HG03457 (cell line): Measurements from ENCODE around the gene VPS37D.
"Not testable (repeated sequence)": the region's sequence is repeated elsewhere in the genome, so short reads cannot be mapped to it uniquely, and the experiment has no call there.

Experiments
- ATAC-seq: cut with Tn5 transposase; IDR thresholded peaks from one replicate; pipeline ENCODE4 v1.9.1; 2021; ENCODE audit warnings: moderate number of reproducible peaks; ENCODE audit not compliant: unreplicated experiment

Gene VPS37D

DNA sequence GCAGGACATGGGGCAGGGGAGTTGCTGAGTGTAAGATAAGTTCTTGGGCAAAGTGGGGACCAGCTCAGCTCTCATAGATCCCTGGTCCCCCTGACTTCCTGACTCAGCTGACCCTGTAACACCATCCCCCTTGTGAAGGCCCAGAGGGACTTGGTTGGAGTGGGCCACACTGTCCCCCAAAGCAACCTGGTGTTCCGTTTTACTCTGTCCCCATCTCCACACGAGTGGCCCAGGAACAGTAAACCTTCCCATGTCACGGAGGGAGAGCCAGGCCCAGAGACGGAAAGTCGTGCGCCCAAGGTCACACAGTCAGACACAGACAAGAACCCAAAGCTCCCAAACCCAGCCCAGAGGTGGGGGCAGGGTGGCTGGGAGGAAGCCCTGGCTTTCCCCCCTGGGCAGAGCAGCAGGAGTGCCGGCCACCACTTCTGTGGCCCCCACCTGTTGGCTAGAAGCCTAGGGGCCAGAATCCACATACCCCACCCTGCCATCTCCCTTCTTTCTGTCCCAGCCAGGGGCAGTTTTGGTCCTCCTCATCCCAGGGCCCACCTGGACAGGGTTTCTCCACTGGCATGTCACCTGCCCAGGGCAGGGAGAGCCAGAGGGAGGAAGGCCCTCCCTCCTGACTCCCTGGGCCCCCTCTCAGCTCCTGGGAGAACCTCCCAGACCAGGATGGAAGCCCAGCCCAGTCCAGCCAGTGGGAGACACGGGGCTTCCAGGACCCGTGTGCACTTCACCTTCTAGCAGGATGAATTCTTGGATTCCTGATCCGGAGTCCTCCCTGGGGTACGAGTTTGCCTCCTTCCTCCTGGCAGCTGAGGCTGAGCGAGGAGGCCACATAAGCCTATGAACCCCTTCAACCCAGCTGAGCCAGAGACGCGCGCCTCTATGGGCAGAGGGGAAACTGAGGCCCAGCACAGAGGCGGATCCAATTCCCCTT lies 20.6 kb upstream of the VPS37D start:
- ATAC-seq, result no peak

DNA sequence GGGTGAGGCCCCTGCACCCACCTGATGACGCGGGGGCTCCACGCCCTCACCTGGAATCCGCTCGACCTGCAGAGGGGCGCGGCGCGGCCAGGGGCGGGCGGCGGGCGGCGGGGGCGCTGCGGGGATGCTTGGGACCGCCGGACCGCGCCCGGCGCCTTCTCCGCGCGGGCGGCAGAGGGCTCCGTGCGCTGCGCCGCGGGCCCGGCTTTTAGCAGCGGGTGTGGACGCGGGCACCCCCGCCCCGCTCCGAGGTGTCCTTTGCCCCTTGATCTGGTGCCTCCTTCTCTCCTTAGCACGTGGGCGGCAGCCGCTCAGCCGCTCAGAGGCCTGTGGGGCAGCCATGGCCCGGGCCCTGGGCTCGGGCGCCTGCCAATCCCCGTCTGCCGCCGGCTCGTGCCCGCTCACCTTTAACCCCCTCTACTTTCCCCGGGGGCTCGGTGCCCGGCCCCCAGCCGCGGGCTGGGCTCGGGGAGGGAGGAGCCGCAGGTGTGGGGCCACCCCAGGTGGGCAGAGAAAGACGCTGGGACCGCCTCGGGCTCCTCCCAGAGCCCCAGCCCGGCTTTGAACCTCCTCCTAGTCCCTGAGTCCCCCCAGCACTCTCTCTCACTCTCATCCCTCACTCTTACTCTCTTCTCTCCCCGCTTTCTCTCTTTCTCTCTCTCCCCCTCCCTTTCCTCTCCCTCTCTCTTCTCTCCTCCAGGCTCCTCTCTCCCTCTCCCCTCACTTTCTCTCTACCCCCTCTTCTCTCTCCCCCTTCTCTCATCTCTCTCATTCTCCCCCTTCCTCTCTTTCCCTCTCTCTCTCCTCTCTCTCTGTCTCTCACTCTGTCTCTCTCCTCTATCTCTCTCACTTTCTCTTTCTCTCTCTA lies 19.7 kb upstream of the VPS37D start:
- ATAC-seq, result no peak

DNA sequence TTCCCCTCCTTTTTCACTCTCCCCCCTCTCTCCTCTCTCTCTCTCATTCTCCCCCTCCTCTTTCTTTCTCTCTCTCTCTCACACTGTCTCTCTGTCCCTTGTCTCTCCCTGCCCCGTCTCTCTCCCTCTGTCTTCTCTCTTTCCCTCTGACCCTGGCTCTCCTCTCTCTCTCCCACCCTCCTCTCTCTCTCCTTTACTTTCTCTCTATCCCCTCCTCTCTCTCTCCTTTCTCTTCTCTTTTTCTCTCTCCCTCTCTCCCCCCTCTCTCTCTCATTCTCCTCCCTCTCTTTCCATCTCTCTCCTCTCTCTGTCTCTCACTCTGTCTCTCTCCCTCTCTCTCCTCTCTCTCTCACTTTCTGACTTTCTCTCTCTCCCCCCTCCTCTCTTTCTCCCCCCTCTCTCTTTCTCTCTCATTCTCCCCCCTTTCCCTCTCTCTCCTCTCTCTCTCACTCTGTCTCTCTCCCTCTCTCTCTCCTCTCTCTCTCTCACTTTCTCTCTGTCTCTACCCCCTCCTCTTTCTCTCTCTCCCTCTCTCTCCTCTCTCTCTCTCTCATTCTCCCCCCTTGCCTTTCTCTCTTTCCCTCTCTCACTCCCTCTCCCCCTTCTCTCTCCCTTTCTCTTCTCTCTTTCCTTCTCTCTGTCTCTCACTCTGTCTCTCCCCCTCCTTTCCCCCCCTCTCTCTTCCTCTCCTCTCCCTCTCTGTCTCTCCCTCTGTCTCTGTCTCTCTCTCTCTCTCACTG lies 18.9 kb upstream of the VPS37D start:
- ATAC-seq, result no peak

DNA sequence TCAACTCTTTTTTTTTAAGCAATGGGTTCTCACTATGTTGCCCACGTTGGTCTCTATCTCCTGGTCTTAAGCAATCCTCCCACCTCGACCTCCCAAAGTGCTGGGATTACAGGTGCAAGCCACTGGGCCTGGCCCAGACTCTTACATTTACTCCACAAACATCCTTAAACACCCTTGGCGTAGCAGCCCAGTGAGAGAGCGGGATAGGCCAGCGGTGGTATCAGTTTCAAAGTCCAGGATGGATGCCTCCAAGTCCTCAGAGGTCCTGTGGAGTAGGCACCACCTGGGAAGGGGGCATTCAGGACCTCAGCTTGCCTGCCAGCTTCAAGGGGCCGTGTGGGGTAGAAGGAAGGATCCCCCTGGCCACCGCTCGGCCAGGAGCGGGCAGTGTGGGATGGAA lies 18.1 kb upstream of the VPS37D start:
- no peak for ATAC-seq

DNA sequence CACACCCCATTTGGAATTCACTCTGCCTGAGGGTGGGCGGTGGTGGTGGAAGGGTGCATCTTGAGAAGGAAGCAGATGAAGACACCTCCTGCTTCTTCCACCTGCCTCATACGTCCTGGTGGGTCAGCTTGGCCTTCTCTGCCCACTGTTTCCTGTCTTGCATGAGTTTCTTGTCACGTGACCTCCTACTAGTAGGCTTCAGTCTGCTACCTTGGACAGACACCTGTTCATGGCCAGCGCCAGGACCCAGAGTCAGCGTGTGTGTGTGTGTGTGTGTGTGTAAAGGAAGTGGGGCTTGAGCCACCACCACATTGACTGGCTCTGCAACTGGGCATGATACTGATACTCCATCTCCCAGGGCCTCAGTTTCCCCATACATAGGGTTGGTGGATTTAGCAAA lies 17.1 kb upstream of the VPS37D start:
- no peak for ATAC-seq

DNA sequence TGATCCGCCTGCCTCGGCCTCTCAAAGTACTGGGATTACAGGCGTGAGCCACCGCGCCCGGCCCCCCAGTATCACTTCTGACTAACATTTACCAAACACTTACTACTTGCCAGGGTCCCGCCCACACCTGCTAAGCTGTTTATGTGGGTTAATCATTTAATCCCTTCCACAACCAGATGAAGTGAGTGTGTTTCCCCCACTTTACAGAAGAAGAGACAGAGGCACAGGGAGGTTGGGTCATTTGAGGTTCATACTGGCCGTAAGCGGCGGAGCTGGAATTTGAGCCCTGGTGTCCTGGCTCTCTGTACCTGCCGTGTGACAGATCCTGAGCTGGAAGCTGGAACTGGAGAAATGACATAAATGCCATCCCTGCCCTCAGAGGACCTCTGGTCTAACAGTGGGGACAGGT lies 15.1 kb upstream of the VPS37D start:
- no peak for ATAC-seq

DNA sequence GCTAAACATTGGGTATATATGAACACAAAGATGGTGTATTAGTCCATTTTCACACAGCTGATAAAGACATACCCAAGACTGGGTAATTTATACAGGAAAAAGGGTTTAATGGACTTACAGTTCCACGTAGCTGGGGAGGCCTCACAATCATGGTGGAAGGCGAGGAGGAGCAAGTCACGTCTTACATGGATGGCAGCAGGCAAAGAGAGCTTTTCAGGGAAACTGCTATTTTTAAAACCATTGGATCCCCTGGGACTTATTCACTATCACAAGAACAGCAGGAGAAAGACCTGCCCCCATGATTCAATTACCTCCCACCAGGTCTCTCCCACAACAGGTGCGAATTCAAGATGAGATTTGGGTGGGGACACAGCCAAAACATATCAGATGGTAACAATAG lies 12.3 kb upstream of the VPS37D start:
- not testable (repeated sequence) for ATAC-seq

DNA sequence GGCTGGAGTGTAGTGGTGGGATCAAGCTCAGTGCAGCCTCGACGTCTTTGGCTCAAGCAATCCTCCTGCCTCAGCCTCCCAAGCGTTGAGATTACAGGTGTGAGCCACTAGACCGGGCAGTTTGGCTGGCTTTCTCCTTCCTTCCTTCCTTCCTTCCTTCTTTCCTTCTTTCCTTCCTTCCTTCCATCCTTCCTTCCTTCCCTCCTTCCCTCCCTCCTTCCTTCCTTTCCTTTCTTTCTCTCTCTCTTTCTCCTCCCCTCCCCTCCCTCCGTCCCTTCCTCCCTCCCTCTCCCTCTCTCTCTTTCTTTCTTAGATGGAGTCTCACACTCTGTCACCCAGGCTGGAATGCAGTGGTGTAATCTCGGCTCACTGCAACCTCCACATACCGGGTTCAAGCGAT lies 7.6 kb upstream of the VPS37D start:
- ATAC-seq, result no peak

DNA sequence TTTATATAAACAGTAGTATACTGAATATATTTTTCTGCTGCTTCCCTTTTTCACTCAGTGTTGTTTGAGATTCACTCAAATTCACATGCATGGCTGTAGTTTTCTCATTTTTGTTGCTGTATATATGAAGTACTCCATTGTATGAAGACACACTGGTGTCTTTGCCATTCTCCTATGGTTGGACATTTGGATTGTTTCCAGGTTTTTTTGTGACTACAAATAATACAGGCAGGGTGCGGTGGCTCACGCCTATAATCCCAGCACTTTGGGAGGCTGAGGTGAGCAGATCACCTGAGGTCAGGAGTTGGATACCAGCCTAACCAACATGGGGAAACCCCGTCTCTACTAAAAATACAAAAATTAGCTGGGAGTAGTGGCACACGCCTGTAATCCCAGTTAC lies 7.0 kb upstream of the VPS37D start:
- ATAC-seq, result not testable (repeated sequence)

DNA sequence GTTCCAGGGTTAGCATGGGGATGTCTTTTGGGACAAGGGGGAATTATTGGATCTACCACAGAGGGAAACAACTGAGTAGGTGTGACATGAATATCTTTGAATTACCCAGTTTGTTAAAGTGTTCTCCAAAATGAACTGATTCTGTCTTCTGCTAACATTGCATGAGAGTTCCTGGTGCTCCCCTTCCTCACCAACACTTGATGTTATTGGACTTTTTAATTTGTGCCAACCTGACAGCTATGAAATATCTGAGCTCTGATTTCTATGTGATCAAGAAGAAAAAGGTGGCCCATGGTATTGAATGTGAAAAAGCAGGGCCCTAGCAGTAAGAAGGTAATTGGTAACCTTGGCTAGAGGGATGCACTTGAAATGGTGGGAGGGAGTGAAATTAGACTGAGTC lies 4.6 kb upstream of the VPS37D start:
- ATAC-seq, result no peak

DNA sequence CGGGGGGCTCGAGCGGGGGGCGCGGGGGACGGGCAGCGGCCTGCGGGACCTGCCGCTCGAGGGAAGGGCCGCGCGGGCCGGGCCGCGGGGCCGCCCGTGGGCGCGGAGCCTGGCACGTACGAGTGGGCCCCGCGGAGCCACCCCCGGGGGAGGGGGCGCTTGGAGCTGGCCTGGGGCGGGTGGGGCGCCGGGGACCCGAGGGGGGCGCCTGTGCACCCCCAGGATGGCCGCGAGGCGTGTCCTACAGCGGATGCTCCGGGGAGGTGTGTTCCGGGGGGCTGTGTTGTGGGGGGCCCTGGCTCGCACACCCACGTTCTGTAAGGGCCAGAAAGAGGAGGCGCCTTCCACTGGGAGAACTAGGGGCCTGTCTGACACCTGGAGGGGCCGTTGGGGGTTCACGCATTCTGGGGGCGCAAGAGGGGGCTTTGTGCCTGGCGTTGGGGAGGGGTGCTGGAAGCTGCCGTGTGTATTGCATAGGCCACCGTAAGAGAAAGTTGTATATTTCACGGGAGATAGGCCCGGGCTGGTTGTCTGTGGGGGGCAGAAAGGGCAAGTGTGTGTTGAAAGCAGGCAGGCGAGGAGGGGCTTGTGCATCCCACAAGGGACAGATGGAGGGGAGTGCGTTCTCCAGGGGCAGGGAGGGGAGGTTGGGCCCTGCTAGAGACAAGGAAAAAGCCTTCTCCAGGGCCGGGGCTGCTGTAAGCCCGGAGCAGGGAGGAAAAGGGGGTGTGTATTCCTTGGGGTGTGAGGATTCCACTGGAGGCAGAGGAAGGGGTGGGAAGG lies 663 bp downstream of the VPS37D start:
- ATAC-seq, result peak; percentile 15

DNA sequence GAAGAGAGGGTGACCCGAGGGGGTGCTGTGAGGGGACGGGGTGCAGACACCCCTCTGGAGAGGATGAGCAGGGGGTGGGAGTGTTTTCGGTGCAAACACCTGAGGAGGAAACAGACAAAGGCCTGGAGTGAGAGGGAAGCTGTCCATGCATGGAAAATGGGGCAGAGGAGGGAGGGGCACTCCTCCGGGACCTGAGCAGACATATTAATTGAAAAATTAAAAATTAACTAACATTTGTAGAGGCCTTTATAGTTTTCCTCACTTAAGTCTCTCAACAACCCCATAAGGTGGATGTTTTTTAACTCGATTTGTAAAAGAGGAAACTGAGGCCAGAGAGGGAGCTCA lies 1.2 kb downstream of the VPS37D start:
- ATAC-seq, result no peak

DNA sequence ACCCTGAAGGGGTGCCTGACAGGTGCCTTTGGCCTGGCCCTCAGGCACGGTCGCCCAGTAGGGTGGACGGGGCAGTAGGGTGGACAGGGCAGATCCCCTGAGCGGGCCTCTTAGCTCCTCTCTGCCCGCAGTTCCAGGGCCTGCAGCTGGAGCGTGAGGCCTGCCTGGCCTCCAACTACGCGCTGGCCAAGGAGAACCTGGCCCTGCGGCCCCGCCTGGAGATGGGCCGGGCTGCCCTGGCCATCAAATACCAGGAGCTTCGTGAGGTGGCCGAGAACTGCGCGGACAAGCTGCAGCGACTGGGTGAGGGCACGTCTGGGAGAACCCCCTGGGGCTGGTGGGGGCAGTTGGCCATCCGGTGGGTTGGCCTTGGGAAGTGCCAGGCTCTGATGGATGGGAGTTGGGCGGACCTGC lies 1.7 kb downstream of the VPS37D start:
- no peak for ATAC-seq

DNA sequence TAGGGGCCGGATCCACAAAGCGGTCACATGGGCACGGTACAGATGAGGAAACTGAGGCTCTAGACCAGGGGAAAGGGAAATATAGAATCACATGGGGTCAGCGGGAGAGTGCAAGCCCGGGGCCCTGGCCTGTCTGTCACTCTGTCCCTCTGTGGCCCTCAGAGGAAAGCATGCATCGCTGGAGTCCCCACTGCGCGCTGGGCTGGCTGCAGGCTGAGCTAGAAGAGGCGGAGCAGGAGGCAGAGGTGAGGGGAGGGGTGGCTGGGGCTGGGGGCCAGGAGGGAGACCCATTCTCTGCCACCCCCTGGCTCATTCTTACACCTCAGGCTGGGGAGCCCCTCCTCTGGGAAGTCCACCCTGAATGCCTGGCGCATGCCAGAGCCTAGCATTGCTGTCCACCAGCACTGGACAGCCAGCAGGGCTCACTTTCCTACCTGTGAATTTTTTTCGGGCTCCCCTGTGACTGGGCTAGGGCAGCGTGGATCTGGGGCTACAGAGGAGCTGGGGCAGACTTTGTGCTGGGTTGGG lies 2.3 kb downstream of the VPS37D start:
- no peak for ATAC-seq

DNA sequence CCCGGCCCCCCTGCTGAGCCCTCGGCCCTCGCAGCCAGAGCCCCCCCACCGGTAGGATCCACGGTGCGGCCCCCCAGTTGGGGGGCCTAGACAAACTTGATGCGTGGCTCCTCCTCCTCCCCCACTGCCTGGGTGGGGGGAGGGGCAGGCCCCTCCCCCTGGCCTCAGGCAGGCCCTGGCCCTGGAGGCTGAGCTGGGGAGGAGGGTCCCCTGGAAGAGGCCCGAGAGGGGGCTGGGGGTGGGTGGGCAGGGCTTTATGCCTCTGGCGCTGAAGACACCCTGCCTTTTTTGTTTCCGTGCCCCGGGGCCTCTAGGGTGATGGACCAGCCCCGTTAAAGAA lies 3.7 kb downstream of the VPS37D start:
- ATAC-seq, result no peak

DNA sequence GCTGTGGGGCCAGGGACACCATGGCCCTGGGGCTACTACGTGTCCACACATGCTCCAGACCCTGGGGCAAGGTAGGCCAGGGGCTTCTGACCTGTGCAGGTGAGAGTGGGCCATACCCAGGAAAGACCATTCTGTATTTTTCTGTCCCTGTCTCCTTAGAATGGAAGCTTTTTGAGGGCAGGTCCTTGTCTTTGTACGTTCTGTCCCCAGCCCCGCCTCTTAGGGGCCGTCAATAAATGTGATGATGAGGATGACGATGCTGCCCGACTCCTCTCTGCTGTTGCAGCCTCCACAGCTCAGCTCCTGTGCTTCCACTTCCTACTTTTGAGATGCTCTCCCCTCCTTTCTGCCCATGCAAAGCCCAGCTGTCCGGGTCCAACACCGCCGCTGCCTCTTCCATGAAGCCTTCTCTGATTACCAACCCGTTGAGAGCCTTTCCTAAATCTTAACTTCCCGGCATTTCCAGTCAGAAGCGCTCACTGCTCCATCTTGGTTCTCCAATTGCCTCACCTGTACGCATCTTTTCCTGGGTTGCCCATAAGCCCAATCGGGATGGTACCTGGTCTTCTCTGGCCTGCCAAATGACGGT lies 4.3 kb downstream of the VPS37D start:
- ATAC-seq, result no peak

DNA sequence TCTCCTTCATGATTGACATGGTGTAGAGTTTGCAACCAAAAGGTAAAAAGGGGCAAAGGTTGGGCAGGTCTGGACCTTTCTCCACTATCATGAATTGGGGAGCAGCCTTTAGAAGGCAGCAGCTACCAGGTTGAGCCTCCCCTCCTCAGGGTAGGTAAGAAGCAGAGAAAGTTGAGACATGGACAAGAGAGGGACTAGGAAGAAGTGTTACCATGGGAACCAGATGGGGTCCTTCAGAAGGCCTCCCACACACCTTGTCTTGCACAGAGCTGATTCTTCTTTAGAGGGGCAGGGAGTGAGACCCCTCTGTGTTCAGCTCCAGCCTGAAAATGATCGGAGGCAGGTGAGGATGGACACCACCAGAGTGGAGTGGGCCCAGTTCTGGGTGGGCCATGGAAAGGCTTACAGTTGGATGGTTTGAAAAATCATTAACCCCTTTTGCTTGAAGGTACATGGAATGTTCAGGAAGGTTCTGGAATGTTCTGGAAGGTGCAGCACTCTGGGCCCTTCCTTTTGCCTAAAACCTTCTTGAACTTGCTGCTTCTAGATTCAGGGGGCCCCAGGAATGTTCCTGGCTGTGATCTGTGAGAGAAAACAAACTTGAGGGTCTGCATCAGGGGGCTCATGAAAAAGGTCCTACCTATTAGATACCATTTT lies 7.0 kb downstream of the VPS37D start:
- ATAC-seq, result no peak

DNA sequence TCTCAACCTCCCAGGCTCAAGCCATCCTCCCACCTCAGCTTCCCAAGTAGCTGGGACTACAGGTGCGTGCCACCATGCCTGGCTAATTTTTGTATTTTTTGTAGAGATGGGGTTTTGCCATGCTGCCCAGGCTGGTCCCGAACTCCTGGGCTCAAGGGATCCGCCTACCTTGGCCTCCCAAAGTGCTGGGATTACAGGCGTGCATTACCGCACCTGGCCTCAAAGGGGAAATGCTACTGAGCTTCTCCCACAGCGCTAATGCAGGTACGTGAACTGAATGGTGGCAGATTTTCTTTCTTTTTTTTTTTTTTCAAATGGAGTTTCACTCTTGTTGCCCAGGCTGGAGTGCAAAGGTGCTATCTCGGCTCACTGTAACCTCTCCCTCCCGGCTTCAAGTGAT lies 8.4 kb downstream of the VPS37D start:
- not testable (repeated sequence) for ATAC-seq

DNA sequence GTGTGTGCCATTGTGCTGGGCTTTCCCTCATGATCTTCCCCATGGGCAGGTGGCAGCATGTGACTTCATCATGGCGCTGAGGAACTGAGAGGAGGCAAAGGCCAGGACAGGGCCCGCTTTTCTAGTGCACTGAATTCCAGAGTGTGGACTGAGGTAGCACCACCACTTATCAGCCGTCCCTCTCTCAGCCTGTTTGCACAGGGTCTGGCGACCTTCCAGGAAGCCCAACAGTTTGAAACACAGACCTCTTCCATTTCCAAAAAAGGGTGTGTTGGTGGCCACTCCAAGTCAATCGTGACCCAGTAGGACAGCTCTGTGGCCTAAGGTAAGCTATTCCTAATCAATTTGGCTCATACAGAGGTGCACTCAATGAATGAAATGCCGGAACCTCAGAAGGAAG lies 11.2 kb downstream of the VPS37D start:
- no peak for ATAC-seq

DNA sequence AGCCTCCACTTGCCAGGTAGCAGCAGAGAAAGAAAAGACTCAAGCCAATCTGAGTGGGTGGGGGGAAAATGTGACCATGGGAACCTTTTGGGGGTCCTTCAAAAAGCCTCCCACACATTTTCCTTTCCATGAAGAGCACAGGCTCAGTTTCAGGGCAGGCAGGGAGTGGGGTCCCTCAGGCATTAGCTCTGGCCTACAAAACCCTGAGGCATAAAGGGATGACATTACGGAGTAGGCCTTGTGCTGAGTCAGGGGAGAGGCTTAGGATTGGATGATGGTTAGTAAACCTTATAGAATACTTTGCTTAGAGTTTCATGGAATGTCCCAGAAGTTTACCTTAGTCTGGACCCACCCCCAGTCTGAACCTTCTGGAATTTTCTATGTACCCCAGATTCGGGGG lies 12.1 kb downstream of the VPS37D start:
- no peak for ATAC-seq
